Activated T-cell treated with anti-CD3 and anti-CD28 coated beads, Interleukin-2, amount 50 U/mL, for 48 hours (primary cell): Measurements from ENCODE around the gene ZPR1.

ENCODE experiments used
- DNase-seq, 2 experiments: peaks; one replicate each; pipeline ENCODE4 v3.0.0-alpha.2; 2020

ZPR1 gene

DNA sequence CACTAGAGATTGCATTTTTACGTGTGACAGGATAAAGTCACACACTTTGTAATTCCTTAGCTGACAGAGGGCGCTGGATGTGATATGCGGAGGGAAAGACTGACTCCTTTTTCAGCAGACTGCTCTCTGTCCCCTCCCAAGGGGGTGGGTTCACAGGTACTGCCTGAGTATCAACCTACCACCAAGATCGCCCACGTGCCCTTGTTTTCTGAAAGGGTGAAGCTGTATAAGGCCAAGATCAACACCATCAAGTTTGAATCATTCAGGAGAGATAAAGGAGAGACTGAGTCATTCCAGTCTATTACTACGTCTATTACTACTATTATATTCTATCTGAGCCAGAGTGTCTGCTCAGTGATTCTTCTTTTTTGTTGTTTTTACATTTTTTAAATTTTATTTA, 45.7 kb downstream of the ZPR1 start:
- no peak for DNase-seq

- no peak for DNase-seq
Observed at GRCh38 chr11:116740741-116741140, 47.1 kb downstream of the ZPR1 start.

DNA sequence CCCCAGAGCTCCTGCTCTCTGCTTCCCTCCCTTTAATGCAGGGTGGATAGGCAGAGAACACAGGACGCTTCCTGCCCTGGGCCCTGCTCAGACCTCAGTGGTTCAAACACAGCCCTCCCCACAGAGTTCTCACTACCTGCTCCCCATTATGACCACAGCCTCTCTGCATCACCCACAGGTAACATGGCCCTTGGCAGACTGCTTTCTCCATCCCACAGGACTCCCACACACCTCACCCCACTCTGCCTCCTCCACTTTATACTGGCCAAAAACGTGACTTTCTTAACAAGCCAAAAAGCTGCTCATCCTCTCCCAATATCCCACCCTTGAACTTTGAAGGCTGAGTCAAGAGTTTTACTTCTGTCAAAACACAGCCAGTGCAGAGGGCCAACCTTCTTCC, 48.8 kb downstream of the ZPR1 start:
- no peak for DNase-seq

GRCh38 chr11:116736763-116737162, 51.1 kb downstream of the ZPR1 start:
- no peak for DNase-seq

DNA sequence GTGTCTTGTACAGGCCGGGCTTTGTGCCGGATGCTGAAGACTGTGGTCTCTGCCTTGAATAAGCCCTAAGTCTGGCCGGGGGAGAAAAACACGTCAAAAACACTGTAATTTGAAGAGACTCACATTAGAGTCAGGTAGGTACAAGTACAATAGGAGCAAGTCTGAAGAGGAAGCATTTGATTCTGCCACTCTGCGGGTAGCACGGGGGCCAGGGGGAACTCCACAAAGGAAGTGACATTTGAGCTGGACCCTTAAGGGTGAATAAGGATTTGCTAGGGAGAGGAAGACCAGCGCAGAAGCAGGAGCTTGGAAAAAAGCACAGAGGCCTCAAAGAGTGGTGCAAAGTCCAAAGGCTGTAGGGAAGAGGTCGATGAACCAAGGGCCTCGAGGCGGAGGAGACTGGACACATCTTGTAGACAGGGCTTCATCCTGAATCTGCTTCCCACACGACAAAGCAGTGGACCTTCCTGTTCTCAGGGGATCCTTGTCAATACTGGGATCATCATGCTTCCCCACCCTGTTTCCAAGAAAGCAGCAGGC, 53.8 kb downstream of the ZPR1 start:
- no peak for DNase-seq

DNA sequence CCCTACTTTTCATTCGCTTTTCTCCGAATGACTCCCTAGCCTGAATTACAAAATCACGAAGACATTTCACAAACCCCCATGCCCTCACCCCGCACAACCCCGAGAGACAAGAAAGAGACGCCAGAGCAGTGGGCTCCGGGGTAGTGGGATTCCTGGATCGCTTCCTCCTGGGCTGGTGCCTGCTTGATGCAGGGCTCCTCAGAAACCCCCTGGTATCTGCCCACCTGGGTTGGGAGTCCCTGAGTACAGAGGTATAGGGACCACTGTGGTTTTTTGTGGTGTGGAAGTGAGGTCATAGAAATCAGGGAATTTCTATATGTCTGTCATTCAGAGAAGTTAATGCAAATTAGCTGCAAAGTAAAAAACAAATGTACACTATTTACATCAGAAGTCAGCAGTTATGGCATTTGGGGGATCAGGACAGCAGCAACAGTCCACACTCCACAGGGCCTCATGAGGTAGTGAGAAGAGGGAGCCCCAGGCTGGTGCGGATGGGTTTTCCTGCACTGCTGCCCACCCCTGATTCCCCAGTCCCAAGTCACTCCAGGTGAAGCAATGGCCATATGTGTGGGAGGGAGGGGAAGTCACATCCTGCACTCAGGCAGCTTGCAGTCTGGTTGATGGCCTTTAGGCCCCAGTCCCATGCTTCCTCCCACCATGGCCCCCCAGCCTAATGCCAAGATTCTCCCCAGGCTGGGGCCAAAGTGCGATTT, 54.6 kb downstream of the ZPR1 start:
- no peak for DNase-seq

- peak; percentile 69 to 76 for DNase-seq
Observed at GRCh38 chr11:116732271-116733042, 55.4 kb downstream of the ZPR1 start.

DNA sequence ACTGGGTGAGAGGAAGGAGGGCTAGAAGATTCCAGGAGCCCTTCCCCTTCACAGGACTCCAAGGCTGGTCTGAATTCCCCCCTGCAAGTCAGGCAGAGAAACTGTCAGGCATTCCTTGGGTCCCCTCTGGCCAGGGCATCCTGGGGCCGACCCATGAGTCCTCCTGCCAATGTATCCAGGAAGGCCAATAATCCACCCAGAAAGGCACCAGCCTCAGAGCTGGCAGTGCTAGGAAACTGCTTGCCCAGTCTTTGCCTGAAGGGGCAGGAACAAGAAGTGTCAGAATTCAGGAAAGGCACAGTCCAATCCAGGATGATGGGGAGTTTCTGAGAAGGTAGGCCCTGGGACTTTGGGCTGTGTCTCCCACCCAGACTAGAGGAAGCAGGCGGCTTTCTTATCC, 56.0 kb downstream of the ZPR1 start:
- no peak for DNase-seq

- DNase-seq: no peak
Observed at GRCh38 chr11:116731097-116731761, 56.6 kb downstream of the ZPR1 start.

GRCh38 chr11:116730601-116731000, 57.2 kb downstream of the ZPR1 start:
- DNase-seq: no peak

- no peak for DNase-seq
Observed at GRCh38 chr11:116730241-116730561, 57.6 kb downstream of the ZPR1 start.

- DNase-seq: no peak
Observed at GRCh38 chr11:116729501-116730240, 58.2 kb downstream of the ZPR1 start.

DNA sequence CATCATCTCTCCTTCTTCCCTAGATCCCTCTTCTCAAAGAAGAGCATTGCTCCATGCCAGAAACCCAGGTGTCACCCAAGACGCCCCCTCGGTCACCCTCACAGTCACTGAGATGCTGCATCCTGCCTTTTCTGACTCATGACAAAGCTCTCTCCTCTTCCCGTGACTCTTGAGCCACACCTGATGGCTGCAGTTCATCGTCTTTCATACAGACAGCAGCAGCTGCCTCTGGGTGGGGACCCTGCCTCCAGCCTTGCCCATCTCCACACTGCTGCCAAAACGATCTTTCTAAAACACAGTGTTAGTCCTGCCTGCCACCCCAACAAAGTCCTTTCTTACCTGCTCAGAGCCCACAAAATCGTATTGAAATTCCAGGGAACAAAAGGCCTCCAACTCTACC, 59.8 kb downstream of the ZPR1 start:
- no peak for DNase-seq

- no peak for DNase-seq
Observed at GRCh38 chr11:116725434-116726221, 62.2 kb downstream of the ZPR1 start.

GRCh38 chr11:116724813-116725212, 63.0 kb downstream of the ZPR1 start:
- no peak for DNase-seq
